Right lobe of liver (tissue), 4 donors: ENCODE results near the gene MAML2.

ENCODE experiments used
- POLR2A ChIP-seq: fragments of 450-650 bp; IDR thresholded peaks from one replicate; pipeline ENCODE4 v1.6.1; 2017; ENCODE audit warnings: antibody characterized with exemption, mild to moderate bottlenecking
- TF ChIP-seq, protein P1 (sequence below), 4 donors: fragments of 200-600 bp in 3 of 4; fragments of 450-650 bp in 1 of 4; IDR thresholded peaks; one replicate each; pipeline versions ENCODE4 v1.5.1 to v1.8.0; 2016 to 2022; ENCODE audit warnings: antibody characterized with exemption in 4 of 4, mild to moderate bottlenecking in 2 of 4
- donor health status: DM: no; HTN: no; CAD: no.
- donor health status: DM: no; HTN: no; CAD: no.
- donor health status: DM: no; HTN: yes; CAD: no.

DNA sequence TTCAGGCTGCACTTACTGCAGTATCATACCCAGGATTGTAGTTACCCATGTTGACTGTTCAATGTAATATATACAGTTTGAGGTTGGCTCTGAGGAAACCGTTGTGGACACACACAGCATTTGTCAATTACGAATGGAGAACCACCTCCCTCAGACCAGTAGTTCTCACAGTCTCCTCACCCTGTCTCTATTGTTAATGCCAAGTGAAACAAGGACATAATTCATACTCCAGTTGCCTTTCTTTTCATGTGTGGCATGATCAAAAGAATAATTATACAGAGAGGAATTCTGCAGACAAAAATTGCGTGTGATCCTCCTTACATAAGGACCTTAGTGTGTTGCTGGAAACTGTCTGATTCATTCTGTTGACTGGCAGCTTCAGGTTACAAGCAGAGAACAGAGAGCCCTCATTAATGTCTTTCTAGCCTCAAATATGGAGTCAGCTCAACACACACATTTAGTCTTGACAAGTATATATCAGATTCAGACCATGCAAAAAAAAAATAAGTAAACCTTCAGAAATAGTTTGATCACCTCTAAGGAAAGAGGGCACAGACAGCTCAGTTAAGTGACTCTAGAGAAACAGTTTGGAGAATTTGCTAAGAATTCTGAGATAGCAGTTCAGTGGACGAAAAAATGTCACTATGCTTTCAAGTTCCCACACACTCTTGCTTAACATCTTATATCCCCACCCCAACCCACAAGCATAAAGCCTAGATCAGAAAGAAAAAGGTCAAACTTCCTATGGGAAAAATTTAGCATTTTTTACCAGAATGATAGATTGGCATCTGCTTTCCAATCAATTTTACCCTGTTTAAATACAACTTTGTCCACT is 96.1 kb downstream of the MAML2 start:
- no peak for TF ChIP-seq POLR2A
- TF ChIP-seq, protein P1, sequence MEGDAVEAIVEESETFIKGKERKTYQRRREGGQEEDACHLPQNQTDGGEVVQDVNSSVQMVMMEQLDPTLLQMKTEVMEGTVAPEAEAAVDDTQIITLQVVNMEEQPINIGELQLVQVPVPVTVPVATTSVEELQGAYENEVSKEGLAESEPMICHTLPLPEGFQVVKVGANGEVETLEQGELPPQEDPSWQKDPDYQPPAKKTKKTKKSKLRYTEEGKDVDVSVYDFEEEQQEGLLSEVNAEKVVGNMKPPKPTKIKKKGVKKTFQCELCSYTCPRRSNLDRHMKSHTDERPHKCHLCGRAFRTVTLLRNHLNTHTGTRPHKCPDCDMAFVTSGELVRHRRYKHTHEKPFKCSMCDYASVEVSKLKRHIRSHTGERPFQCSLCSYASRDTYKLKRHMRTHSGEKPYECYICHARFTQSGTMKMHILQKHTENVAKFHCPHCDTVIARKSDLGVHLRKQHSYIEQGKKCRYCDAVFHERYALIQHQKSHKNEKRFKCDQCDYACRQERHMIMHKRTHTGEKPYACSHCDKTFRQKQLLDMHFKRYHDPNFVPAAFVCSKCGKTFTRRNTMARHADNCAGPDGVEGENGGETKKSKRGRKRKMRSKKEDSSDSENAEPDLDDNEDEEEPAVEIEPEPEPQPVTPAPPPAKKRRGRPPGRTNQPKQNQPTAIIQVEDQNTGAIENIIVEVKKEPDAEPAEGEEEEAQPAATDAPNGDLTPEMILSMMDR (IDR thresholded peaks at IDR 0.05) = no peak
